Calu3 (cell line): ENCODE measurements around the gene TSPAN7. TPM values are rescaled to one million over a fixed set of nuclear protein-coding genes. Genes with fewer than 3 reads are reported as not detected.

Experiments
- BruUV-seq: library from RNA; stranded (reverse); fragments of 400-500 nt; replicated peaks from 2 replicates; lab custom pipeline; 2021; lab: Mats Ljungman, UMichigan
- CTCF ChIA-PET: fragments of 300-600 bp; sonication (Branson Sonifier 250); formaldehyde crosslinking; loops from one replicate; lab custom pipeline; 2022; ENCODE audit warnings: antibody characterized with exemption; lab: Charles Lee
- DNase-seq: peaks from one replicate; pipeline ENCODE4 v3.0.0; 2022
- H3K27ac Mint-ChIP-seq: one replicate; pipeline ENCODE4 v1.8.0; 2022; ENCODE audit warnings: mixed read lengths; ENCODE audit not compliant: unreplicated experiment
- H3K27me3 Mint-ChIP-seq: one replicate; pipeline ENCODE4 v1.8.0; 2022; ENCODE audit warnings: mixed read lengths; ENCODE audit not compliant: unreplicated experiment
- H3K36me3 Mint-ChIP-seq: one replicate; pipeline ENCODE4 v1.8.0; 2022; ENCODE audit warnings: mild to moderate bottlenecking, moderate library complexity, mixed read lengths; ENCODE audit not compliant: insufficient read depth, unreplicated experiment
- H3K4me1 Mint-ChIP-seq: one replicate; pipeline ENCODE4 v1.8.0; 2022; ENCODE audit warnings: mild to moderate bottlenecking, low read depth, mixed read lengths; ENCODE audit not compliant: unreplicated experiment
- H3K4me3 Mint-ChIP-seq: one replicate; pipeline ENCODE4 v1.8.0; 2022; ENCODE audit warnings: mild to moderate bottlenecking, low read depth, moderate library complexity, mixed read lengths; ENCODE audit not compliant: unreplicated experiment
- H3K9me3 Mint-ChIP-seq: one replicate; pipeline ENCODE4 v1.8.0; 2022; ENCODE audit warnings: low read depth, mixed read lengths; ENCODE audit not compliant: unreplicated experiment
- CTCF ChIP-seq: fragments of 200-600 bp; IDR thresholded peaks from one replicate; pipeline ENCODE4 v1.8.0; 2022; ENCODE audit warnings: antibody characterized with exemption; ENCODE audit not compliant: unreplicated experiment
- intact Hi-C: fragments of 100-400 bp; cut with micrococcal nuclease; formaldehyde crosslinking; loops from one replicate; pipeline ENCODE4 v1.10.0; 2022; ENCODE audit not compliant: unreplicated experiment
- total RNA-seq: library from RNA; stranded (reverse); gene quantifications from 2 replicates; pipeline ENCODE4 v1.2.3, GENCODE V29; 2022

Gene TSPAN7
- total RNA-seq, 1 experiment from 2014 or later: 0.21 TPM

GRCh38 chrX:38618180-38618579, 56.8 kb downstream of the TSPAN7 start:
- Mint-ChIP-seq H3K27me3 (peaks cover 69% of the 10 kb centered on the region), H3K36me3 (no peaks in the 10 kb centered on the region), H3K27ac (no peak overlapping the region), H3K4me1 (no peaks in the 10 kb centered on the region), H3K4me3 (no peak overlapping the region), H3K9me3 (no peaks in the 10 kb centered on the region)
- TF ChIP-seq CTCF: no peak
- no TSS peak for BruUV-seq
- CTCF ChIA-PET: no interaction called here
- no peak for DNase-seq
- intact Hi-C loops: no loop called here

- TF ChIP-seq CTCF: no peak
- no peaks in the 10 kb centered on the region for H3K4me1 Mint-ChIP-seq
- H3K27ac Mint-ChIP-seq: no peak overlapping the region
- CTCF ChIA-PET: no interaction called here
- H3K4me3 Mint-ChIP-seq: no peak overlapping the region
- intact Hi-C loops: no loop called here
- H3K9me3 Mint-ChIP-seq: no peaks in the 10 kb centered on the region
- peaks cover 73% of the 10 kb centered on the region for H3K27me3 Mint-ChIP-seq
- no TSS peak for BruUV-seq
- H3K36me3 Mint-ChIP-seq: no peaks in the 10 kb centered on the region
- no peak for DNase-seq
Measured at GRCh38 chrX:38620623-38621022, 59.3 kb downstream of the TSPAN7 start.

- Mint-ChIP-seq H3K27me3 (peaks cover 52% of the 10 kb centered on the region), H3K9me3 (no peaks in the 10 kb centered on the region), H3K4me1 (no peaks in the 10 kb centered on the region), H3K4me3 (no peak overlapping the region), H3K36me3 (no peaks in the 10 kb centered on the region), H3K27ac (no peak overlapping the region)
- DNase-seq: no peak
- CTCF ChIA-PET: no interaction called here
- no peak for TF ChIP-seq CTCF
- intact Hi-C loops: no loop called here
- BruUV-seq: no TSS peak
Measured at GRCh38 chrX:38626296-38626695, 65.0 kb downstream of the TSPAN7 start.

GRCh38 chrX:38627683-38628082, 66.3 kb downstream of the TSPAN7 start:
- CTCF ChIA-PET: interaction anchor here (0.9 kb wide), 1 partner anchor 438 kb away, joined by 3 read pairs; no protein-coding TSS in a partner anchor
- Mint-ChIP-seq H3K27ac (no peak overlapping the region), H3K9me3 (no peaks in the 10 kb centered on the region), H3K27me3 (peaks cover 38% of the 10 kb centered on the region), H3K4me3 (no peak overlapping the region), H3K36me3 (no peaks in the 10 kb centered on the region), H3K4me1 (no peaks in the 10 kb centered on the region)
- BruUV-seq: no TSS peak
- intact Hi-C loops: no loop called here
- peak; percentile 30 for TF ChIP-seq CTCF
- DNase-seq: peak; percentile 18
